NK-92 (cell line): ENCODE measurements around the gene ARID1B.

Source experiments
- DNase-seq: peaks from one replicate; lab custom pipeline; 2025; ENCODE audit not compliant: unreplicated experiment; lab: John Stamatoyannopoulos, UW

ARID1B gene

DNA sequence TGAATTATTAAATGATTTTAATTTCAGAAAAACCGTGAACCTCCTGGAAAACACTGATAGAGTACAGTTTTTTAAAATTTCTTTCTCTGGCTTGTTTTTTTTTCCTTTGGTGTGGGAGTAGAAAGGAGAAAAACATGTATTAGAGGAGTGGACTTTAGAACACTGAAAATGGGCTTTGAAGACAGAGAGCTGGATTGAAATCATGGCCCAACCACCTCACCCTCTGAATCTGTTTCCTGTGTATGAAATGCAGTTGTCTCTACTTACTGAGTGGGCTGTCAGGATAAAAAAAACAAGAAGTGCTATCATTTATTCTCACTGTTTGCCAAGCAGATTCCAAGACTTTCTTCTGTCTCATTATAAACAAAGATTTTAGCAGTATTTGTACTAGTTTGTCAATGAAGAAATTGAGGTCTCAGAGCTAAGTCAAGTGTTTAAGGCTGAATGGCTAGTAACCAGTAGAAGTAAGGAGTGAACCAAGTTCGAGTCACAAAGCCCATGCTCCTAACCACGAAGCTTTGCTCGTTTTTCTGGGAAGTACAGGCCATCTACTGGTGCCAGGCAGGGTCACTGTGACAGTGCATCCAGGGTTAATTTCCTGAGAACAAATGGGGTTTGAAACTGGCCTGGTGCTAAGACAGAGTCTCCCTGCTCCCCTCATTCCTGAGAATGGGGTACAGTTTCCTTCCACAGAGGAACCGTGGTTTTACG, 289.8 kb downstream of the ARID1B start:
- DNase-seq = no peak

DNA sequence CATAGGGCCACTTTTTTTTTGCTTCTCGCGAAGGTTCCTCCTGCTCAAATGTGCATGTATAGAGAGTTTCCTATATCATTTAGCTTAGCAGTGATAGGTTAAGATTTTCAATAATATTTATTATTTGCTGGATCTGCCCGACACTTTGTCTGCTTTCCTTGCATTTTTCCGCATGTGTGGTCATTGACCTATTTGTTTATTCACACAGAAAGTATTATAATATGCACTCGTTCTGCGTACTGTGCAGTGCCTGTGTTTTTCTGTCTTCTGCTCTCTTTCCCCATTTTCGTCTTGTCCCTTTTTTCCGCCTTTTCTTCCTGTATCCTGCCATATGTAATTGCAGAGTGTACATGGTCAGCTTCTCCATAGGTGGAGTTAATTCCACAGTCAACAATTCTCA, 290.3 kb downstream of the ARID1B start:
- no peak for DNase-seq

DNA sequence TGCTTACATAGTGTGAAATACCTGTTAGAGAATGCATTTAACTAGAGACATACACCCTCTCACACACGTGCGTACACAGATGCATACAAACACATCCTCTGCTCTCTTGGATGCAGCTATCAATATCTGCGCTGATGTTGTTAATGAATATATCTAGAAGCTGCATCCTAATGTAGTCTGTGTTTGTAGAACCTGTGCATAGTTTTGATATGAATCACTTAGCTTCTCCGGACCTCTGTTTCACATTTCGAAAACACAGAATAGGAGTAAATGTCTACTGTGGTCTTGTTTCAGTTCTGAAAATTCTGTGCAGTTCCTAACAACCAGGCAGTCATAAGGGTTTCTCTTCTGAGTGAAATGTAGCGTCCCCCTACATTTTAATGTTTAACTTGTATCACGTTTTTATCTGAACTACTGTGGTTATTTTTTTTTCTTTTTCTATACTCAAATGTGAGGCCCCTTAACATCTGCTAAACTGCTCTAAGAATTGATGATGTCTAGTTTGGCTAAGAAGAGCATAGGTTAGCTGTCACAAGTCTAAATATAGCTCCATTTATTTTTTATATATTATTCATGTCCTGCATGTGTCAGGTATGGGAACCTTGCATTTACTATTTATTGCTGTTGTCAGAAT, 291.6 kb downstream of the ARID1B start:
- no peak for DNase-seq

DNA sequence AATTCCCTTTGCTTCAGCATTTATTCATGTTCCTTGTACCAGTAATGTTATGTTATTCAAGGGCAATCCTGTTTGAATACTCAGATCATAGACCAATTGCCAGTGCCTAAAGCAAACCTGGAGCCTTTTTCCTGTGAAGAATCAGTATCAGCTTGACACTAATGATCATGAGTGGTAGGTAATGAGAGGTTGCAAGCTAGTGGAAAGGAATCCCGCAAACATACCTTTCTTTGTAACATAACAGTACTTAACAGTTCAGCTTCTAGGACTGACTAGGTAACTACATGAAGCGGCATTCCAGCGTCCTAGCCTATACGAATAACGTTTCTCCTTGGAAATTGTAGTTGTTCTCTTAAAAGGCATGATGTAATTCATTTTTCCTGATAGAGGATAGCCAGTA, 292.4 kb downstream of the ARID1B start:
- DNase-seq = no peak

DNA sequence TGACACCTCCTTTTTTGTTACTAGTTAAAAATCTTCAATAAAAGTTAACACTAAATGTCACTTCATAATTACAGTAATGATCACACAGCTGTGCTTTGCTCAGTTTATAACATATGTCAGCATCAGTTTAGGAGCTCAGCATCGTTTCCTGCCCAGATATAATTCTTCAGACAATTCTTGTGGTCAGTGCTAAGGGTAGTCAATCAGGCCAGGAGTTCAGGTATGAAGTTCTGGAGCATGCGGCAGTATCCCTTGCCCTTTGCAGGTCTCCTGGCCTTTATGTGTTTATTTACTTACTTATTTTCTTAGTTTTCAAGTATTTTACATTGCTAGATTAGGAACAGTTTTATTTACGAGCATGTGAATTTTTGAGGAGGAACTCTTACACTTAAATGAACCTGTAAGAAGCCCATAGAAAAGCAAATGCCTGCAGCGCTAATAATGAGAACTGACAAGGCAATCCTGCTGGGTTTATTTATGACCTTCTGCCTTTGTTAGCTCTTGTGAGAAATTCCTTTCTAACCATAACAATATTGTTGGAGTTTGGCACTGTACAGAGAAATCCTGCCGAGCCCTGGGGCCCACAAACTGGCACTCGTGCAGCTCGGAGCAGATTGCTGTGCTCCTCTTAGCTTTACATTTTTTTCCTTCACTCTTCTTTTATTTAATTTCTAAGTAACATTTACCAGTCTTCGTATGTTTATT, 293.4 kb downstream of the ARID1B start:
- DNase-seq = no peak

DNA sequence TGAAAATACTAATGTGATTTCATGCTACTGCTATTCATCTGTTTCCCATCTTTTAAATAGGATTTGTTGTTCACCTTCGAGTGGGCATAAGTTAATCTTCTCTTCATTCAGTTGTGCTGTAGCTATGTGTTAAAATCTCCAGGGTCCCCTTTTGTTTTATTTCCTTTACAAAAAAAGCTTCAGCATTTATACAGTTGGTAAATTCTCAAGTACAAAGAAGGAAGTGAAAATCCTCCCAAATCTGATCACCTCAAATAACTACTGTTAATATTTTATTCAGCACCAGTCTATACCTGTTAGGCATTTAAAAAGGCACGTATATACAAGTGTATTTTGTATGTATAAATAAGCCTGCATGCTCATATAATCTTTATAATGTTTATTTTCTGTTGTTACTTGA, 294.9 kb downstream of the ARID1B start:
- no peak for DNase-seq

DNA sequence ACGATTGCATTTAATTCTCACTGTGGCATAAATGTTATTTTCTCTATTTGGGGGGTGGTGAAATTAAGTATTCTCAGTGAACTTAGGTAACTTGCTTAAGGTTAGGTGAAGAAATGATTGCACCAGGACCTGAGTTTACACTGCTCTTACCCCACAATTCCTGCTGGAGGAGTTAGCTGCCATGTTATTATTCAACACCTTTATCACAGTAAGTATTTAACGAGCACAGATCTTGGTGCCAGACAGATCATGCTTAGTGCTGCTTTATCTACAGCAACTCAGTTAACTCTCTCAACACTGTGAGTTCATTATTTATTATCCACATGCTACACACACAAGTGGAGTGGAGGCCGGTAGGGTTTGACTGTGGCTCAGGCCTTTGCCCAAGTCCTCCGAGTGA, 296.4 kb downstream of the ARID1B start:
- DNase-seq = no peak

DNA sequence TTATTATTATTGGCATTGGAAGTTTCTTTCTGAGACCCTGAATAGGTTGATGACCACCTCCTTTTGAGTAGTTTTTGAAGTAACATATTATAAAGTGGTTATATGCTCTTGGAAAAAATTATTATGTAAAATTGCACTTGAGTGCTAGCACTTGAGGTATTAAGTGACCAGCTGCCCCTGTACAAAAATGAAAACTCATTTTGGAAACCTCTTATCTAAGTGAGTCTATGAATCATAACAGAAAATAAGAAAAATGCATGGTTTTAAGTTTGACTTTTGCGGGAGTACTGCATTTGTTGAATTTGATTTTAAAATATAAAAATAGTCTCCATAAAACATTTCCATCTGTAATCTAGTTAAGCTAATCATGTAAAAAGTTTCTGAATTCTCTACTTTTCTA, 297.8 kb downstream of the ARID1B start:
- no peak for DNase-seq

DNA sequence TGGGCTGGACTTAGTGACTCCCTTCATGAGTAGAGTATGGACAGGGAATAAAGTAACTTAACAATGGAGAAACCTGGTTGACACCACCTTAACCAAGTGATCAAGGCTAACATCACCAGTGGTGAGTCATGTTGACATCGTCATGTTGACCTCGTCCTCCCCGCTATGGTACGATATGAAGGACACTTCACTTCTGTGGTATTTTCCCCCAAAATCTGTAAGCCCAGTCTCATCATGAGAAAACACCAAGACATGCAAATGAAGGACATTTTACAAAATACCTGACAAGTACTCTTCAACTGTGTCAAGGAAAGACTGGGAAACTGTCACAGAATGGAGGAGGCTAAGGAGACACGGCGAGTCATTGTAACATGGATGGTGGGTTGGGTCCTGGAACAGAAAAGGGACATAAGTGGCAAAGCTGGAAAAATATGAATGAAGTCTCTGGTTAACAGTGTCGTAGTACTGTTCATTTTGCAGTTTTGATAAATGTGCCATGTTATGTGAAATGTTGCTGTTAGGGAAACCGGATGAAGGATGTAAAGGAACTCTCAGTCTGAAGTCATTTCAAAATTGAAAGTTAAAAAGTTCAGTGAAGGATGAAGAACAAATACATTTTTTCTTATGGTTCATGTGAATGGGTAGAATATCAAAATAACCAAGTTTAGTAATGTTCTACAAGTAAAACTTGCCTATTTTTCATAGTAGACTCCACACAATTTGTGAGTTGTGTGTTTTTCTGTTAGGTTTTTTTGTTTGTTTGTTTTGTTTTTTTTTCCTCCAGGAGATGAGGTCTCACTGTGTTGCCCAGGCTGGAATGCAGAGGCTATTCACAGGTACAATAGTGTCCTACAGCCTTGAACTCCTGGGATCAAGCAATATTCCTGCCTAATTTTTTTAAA, 298.6 kb downstream of the ARID1B start:
- no peak for DNase-seq

DNA sequence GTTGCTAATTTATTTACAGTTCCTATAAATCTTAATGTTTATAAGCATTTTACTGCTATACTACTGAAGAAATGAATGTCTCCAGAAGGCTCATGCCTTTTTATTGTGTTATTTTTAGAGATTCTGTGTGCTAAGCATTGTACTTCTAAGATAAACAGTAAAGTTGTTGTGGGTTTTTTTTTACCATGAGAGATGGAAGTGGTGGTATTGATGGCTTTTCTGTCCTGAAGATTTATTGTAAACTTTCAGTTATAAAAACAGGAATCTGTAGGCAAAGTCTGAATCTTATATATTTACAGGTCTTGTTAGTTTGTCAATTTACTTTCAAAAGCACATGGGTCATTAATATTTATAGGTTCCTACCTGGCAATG, 299.3 kb downstream of the ARID1B start:
- no peak for DNase-seq

DNA sequence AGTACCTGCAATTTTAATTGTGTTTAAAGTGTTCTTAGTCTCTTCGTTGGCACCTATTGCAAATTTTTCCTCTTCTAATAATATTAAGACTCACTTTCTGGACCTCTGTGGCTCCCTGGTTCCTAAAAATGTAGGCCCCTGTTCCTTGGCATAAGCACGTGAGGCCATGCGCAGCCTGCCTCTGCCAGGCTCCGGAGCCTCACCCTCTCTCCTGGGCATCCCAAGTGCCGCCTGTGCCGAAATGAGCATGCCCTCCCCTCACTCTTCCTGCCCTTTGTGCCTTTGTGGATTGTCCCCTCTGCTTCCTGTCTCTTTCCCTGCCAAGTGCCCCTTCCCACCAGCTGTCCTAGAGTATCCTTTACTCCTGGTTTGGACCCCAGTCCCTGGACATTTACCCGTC, 300.1 kb downstream of the ARID1B start:
- DNase-seq = no peak

DNA sequence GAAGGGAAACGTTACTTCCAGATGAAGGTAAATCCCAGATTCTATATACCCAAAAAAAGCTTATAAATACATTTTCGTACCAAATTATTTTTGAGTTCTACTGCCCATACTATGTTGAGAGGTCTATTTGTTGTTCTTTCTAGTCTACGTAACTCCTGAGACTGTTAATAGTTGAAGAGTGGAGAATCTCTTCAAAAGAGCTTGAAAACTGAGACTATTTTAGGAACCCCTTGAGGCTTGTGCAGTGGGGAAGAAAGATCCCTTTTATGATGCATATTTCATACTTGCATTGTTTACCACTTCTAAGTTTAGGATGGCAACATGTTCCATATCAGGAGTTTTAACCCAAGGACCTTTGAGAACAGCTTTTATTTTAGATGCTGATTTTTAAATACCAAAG, 301.1 kb downstream of the ARID1B start:
- DNase-seq = no peak

DNA sequence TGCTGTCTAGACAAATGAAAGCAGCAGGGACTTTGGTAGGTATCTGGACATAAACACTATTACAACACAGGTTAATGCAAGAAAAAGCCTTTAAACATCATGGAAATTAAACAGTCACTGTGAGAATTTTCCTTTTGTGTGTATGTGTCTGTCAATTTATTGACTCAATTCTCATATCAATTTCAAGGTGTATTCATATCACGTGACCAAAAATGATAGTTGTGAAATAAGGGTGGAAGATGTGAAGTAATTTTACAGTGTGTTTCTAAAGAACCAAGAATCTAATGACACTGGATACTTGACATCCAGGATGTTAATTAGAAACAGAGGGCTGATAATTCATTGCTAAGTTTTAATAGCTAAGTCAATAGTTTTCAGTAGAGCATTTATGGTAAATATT, 302.1 kb downstream of the ARID1B start:
- DNase-seq = no peak

DNA sequence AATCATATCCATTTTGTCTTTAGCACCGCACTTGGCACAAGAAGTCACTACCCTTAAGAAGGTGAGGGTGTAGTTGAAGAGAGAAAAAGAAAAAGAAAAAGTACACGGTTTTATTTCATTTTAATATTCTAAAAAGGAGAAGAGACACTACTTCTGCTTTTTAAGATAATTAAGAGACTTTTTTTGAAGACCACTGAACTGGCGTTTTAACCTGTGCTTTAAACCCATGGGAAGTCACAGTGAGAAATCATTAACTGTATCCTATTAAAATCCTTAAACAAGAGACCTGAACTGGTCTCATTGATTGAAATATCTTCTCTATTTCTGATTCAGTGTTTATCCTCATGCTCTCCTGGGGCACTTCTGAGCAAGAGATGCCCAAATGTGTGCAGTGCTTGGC, 302.6 kb downstream of the ARID1B start:
- DNase-seq = no peak

DNA sequence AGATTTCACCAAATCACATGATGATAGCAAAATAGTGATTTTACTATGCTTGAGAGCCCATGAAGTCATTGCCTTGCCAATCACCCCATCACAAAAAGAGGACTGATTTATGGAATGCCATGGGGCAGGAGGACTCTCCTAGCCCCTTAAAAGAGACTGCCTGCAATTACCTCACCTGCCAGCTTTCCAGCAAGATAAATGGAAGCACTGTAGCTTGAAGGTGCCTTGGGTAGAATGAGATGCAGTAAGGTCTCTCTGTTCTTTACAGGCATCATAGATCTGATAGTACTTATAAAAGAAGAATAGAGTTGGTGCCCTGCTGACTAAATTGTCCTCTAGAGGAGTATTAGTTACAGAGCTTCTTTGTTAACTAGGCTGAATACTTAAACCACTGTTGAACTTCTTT, 303.8 kb downstream of the ARID1B start:
- DNase-seq = no peak

DNA sequence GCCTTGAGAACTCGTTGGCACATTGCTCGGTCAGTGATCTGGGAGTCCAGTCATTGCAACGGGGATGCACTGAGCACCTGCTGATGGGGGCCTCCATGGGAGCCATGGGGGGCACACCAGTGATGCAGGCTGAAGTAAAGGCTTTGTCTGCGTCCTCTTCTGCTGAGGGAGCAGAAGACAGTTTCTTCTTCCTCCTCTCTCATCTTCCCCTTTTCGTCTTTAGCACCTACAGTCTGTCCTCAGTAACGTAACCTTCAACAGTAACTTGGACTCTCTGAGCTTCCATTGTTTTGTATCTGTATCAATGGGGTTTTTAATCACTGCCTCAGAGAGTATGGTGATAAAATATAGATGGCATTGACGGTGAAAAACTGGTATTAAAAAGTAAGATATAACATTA, 306.2 kb downstream of the ARID1B start:
- DNase-seq = no peak

DNA sequence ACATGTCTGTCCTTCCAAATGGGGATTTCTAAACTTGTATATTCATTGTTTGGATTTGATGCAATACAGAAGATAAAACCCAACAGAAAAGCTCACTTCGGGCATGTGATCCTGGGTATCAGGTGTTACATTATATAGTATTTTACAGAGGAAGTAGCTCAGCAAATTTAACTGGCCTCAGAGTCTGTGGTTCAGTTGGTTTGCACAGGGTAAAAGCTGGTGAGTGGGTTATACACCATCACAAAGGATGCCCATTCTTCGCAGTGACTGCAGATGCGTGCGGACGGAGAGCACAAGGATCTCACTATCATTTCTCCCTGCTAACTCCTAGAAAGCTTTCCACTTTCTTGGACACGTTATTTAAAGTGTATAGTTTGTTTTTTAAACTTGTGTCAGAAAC, 309.5 kb downstream of the ARID1B start:
- no peak for DNase-seq

DNA sequence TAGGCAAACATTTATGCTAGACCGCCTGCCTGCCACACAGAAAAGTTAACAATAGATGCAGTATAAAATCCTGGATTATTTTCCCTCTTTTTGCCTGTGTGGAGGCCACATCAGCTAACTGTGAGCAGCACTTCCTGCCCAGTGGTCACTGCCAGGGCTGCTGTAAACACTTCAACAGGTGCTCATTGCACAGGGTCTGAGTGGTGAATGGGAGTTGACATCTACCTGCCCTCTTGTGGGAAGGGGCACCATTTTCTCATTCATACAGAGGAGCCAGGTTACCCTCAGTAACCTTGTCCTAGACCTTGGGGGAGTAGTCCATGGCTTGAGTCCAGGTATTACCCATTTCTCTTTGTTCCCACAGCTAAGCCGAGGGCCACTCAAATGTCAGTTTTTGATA, 310.8 kb downstream of the ARID1B start:
- no peak for DNase-seq

DNA sequence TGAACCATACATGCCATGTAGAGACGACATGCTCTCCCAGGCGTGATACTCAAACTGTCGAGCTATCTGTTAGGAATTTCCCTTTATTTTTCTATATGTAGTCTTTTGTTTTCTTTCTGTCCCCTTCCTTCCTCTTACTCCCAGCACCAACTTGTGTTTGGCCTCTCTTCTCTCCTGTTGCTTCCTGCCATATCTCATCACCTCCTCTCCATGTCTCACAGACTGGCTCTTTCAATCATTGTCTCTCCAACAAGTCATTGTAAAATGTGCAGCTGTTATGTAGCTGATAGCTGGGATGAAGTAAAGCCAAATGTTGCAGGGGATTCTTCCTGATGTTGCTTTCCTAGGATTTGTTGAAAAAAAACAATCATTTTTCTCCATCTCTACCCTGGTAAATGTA, 311.7 kb downstream of the ARID1B start:
- DNase-seq = no peak

DNA sequence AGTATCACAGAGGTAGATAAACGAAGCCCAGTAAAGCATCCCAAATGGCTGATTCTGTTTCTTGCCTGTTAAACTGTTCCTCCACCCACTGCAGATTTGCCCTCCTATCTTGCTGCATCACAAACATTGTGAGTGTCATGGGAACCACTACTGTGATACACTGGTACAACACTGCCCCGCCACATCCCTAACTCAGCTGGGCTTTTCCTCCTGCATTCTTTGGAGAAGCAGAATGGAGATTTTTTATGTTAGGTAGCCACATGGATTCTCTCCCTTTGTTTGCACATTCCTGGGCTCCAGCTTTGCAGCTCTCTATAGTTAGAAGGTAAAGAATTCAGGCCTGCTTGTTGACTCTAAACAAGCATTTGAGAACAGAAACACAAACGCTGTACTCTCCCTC, 312.1 kb downstream of the ARID1B start:
- DNase-seq = no peak

DNA sequence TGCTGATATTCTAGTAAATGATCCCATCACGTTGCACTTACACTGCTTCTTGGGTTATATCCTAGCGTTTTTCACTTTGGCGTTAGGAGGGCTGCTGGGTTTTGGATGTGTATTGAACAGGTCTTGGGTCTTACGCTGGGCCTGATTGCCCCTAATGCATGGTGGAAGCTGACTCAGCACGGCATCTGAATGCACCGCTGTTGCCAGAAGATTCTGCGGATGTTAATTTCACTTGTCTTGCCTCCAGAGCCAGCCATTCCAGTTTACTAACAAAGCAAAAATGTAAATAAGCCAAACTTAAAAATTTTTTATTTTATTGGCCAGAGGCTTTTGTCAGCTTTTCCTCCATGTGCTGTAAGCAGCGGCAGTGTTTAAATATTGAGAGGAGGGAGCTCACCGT, 312.7 kb downstream of the ARID1B start:
- DNase-seq = no peak

DNA sequence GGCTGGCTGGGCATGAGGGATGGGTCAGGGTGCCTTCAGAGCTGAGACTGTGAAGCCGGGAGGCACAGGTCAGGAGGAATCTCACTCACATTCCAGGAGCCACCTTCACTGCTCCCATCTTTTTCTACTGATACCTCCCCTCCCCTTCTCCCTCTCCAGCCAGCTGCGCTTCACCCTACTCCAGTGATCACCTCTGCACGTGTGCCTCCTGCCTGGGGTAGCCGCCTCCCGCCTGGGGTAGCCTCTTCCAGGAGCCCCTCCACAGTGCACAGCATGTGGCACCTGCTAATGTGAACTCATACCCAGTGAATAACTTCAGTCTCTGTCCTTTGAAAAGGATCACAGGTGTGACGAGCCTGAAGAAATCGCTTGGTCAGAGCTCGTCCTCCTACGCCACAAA, 313.6 kb downstream of the ARID1B start:
- no peak for DNase-seq
